CD8-positive, alpha-beta memory T cell (primary cell): Measurements from ENCODE around the gene NTM. TPM values are rescaled to one million over a fixed set of nuclear protein-coding genes. Genes with fewer than 3 reads are reported as not detected.

ENCODE experiments used
- CTCF ChIA-PET: fragments of 350-600 bp; sonication (Branson Sonifier 250); formaldehyde crosslinking; loops from one replicate; lab custom pipeline; 2021; ENCODE audit warnings: antibody characterized with exemption; lab: Charles Lee
- POLR2A ChIA-PET: fragments of 350-600 bp; sonication (Branson Sonifier 250); formaldehyde crosslinking; loops from one replicate; lab custom pipeline; 2021; ENCODE audit warnings: antibody characterized with exemption; lab: Charles Lee
- DNase-seq, 5 donors: peaks; one replicate each; pipeline versions ENCODE4 v3.0.0 to v3.0.0-alpha.2; 2020 to 2022; ENCODE audit warnings: mixed read lengths in 1 of 5
- H3K27ac ChIP-seq: one replicate; pipeline ENCODE4 v1.7.0; 2013; ENCODE audit warnings: low read depth, mild to moderate bottlenecking, low read length, moderate library complexity
- H3K27me3 ChIP-seq: 2 replicates; pipeline ENCODE4 v1.7.0; 2013; ENCODE audit warnings: low read length, mild to moderate bottlenecking; ENCODE audit not compliant: insufficient read depth, poor library complexity, severe bottlenecking
- H3K36me3 ChIP-seq: 2 replicates; pipeline ENCODE4 v1.7.0; 2013; ENCODE audit warnings: mild to moderate bottlenecking, low read length, moderate library complexity; ENCODE audit not compliant: insufficient read depth
- H3K4me1 ChIP-seq: 2 replicates; pipeline ENCODE4 v1.7.0; 2013; ENCODE audit warnings: mild to moderate bottlenecking, low read length, moderate library complexity; ENCODE audit not compliant: insufficient read depth
- H3K4me3 ChIP-seq: 2 replicates; pipeline ENCODE4 v1.7.0; 2013; ENCODE audit warnings: mild to moderate bottlenecking, low read length
- H3K9me3 ChIP-seq: 2 replicates; pipeline ENCODE4 v1.7.0; 2013; ENCODE audit warnings: mild to moderate bottlenecking, low read length
- H3K27ac Mint-ChIP-seq, 8 donors: one replicate each; pipeline ENCODE4 v1.8.0; 2020 to 2021; ENCODE audit warnings: mixed read lengths in 8 of 8, mild to moderate bottlenecking in 6 of 8, inconsistent platforms in 3 of 8, moderate library complexity in 3 of 8
- H3K27me3 Mint-ChIP-seq, 2 donors: one replicate each; pipeline ENCODE4 v1.8.0; 2020 to 2021; ENCODE audit warnings: mixed read lengths in 2 of 2, mild to moderate bottlenecking in 1 of 2, moderate library complexity in 1 of 2
- H3K36me3 Mint-ChIP-seq, 3 donors: one replicate each; pipeline ENCODE4 v1.8.0; 2020 to 2021; ENCODE audit warnings: mixed read lengths in 3 of 3, inconsistent platforms in 1 of 3, mild to moderate bottlenecking in 1 of 3
- H3K4me1 Mint-ChIP-seq, 3 donors: one replicate each; pipeline ENCODE4 v1.8.0; 2020 to 2021; ENCODE audit warnings: mixed read lengths in 3 of 3, inconsistent platforms in 1 of 3, mild to moderate bottlenecking in 1 of 3
- H3K4me3 Mint-ChIP-seq, 7 donors: one replicate each; pipeline ENCODE4 v1.8.0; 2020 to 2021; ENCODE audit warnings: mixed read lengths in 7 of 7, mild to moderate bottlenecking in 6 of 7, moderate library complexity in 4 of 7, inconsistent platforms in 2 of 7
- H3K9me3 Mint-ChIP-seq, 5 donors: one replicate each; pipeline ENCODE4 v1.8.0; 2020 to 2022; ENCODE audit warnings: mixed read lengths in 5 of 5, mild to moderate bottlenecking in 3 of 5, moderate library complexity in 2 of 5, inconsistent platforms in 1 of 5
- polyA plus RNA-seq: library from polyadenylated mRNA; unstranded; fragments of 300-500 nt; fragmentation: Illumina TruSeq; gene quantifications from one replicate; pipeline ENCODE4 v1.2.3, GENCODE V29; 2021
- total RNA-seq, 2 experiments: library from RNA; stranded (reverse); gene quantifications; one replicate each; pipeline ENCODE4 v1.2.3, GENCODE V29; 2021

Gene NTM
- total and polyA plus RNA-seq, 3 experiments from 2014 or later = not detected

GRCh38 chr11:131918663-131919062, 548.2 kb downstream of the NTM start:
- no peaks in the 10 kb centered on the region for H3K36me3 Mint-ChIP-seq
- no peaks in the 10 kb centered on the region for H3K4me1 Mint-ChIP-seq
- CTCF ChIA-PET = no interaction called here

GRCh38 chr11:131922220-131922619, 551.8 kb downstream of the NTM start:
- ChIA-PET POLR2A (no interaction called here), CTCF (no interaction called here)
- Histone ChIP-seq H3K4me3 (no peak overlapping the region), H3K9me3 (no peaks in the 10 kb centered on the region), H3K36me3 (no peaks in the 10 kb centered on the region), H3K27me3 (no peaks in the 10 kb centered on the region), H3K27ac (no peak overlapping the region), H3K4me1 (no peaks in the 10 kb centered on the region)
- peaks cover 0 to 14% (median 1%) of the 10 kb centered on the region in 5 donors for H3K9me3 Mint-ChIP-seq
- DNase-seq = no peak
- no peak overlapping the region for H3K4me3 Mint-ChIP-seq
- no peak overlapping the region for H3K27ac Mint-ChIP-seq
- no peaks in the 10 kb centered on the region for H3K4me1 Mint-ChIP-seq
- no peaks in the 10 kb centered on the region for H3K36me3 Mint-ChIP-seq
- H3K27me3 Mint-ChIP-seq = no peaks in the 10 kb centered on the region

More at GRCh38 chr11:131918663-131919062, 548.2 kb downstream of the NTM start:
- Histone ChIP-seq H3K4me1 (no peaks in the 10 kb centered on the region), H3K4me3 (no peak overlapping the region), H3K9me3 (no peaks in the 10 kb centered on the region), H3K27ac (no peak overlapping the region), H3K27me3 (no peaks in the 10 kb centered on the region), H3K36me3 (no peaks in the 10 kb centered on the region)
- peaks cover 0 to 8% (median 0%) of the 10 kb centered on the region in 5 donors for H3K9me3 Mint-ChIP-seq
- no peak for DNase-seq
- POLR2A ChIA-PET = no interaction called here
- H3K27ac Mint-ChIP-seq = no peak overlapping the region
- H3K4me3 Mint-ChIP-seq = no peak overlapping the region
- no peaks in the 10 kb centered on the region for H3K27me3 Mint-ChIP-seq

DNA sequence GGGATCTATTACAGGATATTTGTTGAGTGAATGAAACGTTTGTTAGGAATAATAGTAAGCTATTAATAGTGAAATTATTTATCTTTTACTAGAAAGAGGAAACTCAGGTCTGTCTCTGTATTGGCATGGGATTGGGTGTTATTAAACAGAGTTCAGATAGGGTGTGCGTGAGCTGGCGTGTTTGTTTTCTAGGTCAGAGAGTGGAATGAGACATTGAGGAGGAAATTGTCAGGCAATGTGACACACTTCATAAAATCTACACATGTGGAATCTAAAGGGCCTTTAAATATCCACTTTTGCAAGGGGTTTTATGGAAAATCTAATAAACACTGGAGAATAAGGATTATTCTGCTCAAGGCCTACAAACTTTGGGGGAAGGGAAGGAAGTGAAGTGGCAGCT, 552.9 kb downstream of the NTM start:
- H3K27me3 ChIP-seq = no peaks in the 10 kb centered on the region
- ChIA-PET CTCF (no interaction called here), POLR2A (no interaction called here)
- no peak overlapping the region for H3K27ac ChIP-seq
- no peak overlapping the region for H3K4me3 ChIP-seq
- Mint-ChIP-seq H3K27ac (no peak overlapping the region), H3K4me1 (no peaks in the 10 kb centered on the region), H3K4me3 (no peak overlapping the region), H3K9me3 (peaks cover 0 to 14% (median 0%) of the 10 kb centered on the region in 5 donors), H3K27me3 (no peaks in the 10 kb centered on the region), H3K36me3 (no peaks in the 10 kb centered on the region)
- no peak for DNase-seq
- no peaks in the 10 kb centered on the region for H3K36me3 ChIP-seq
- no peaks in the 10 kb centered on the region for H3K9me3 ChIP-seq
- H3K4me1 ChIP-seq = no peaks in the 10 kb centered on the region

- H3K9me3 ChIP-seq = no peaks in the 10 kb centered on the region
- H3K9me3 Mint-ChIP-seq = peaks cover 0 to 14% (median 0%) of the 10 kb centered on the region in 5 donors
- ChIA-PET POLR2A (no interaction called here), CTCF (interaction anchor here (1.1 kb wide), 1 partner anchor 14 kb away, joined by 3 read pairs; no protein-coding TSS in a partner anchor)
- H3K36me3 Mint-ChIP-seq = no peaks in the 10 kb centered on the region
- H3K4me3 ChIP-seq = no peak overlapping the region
- H3K27me3 Mint-ChIP-seq = no peaks in the 10 kb centered on the region
- H3K4me1 Mint-ChIP-seq = no peaks in the 10 kb centered on the region
- no peak overlapping the region for H3K4me3 Mint-ChIP-seq
- H3K4me1 ChIP-seq = no peaks in the 10 kb centered on the region
- no peak for DNase-seq
- H3K27ac ChIP-seq = no peak overlapping the region
- H3K27ac Mint-ChIP-seq = no peak overlapping the region
- H3K36me3 ChIP-seq = no peaks in the 10 kb centered on the region
- H3K27me3 ChIP-seq = no peaks in the 10 kb centered on the region
Observed at GRCh38 chr11:131924001-131924400, 553.6 kb downstream of the NTM start.

DNA sequence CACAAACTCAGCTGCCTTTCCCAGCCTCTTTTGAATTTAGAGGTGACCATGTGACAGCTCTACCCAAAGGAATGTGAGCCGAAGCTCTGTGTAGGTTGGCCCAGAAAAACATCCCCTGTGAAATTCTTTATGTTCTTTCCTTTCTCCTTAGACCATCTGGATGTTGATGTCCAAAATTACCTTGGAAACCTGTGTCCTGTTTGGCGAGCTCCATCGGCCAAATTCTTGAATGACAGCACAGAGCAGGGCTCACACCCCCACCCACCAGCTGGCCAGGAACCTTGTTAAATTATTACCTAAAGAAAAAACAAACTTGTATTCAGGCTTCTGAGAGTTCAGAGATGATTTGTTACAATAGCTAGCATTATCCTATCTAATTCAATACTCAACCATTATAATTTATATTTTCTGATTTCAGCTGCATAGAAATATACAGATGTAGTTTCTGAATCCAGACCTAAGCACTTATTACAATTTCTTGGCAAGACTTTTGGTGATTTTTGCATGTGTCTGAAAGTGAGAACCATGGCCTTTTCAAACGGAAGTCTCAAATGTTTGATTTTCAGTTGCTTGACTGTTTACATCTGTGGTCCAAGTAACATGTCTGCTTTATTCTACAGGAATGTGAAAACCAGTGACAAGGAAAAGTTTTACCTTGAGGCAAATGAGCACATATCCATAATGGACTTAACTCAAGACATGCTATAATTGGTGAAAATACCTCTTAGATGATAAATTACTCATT, 554.2 kb downstream of the NTM start:
- Mint-ChIP-seq H3K27me3 (no peaks in the 10 kb centered on the region), H3K27ac (no peak overlapping the region), H3K36me3 (no peaks in the 10 kb centered on the region), H3K9me3 (peaks cover 0 to 14% (median 1%) of the 10 kb centered on the region in 5 donors), H3K4me3 (no peak overlapping the region), H3K4me1 (no peaks in the 10 kb centered on the region)
- Histone ChIP-seq H3K4me1 (no peaks in the 10 kb centered on the region), H3K27me3 (no peaks in the 10 kb centered on the region), H3K27ac (no peak overlapping the region), H3K4me3 (no peak overlapping the region), H3K9me3 (no peaks in the 10 kb centered on the region), H3K36me3 (no peaks in the 10 kb centered on the region)
- CTCF ChIA-PET = interaction anchor here (1.1 kb wide), 1 partner anchor 14 kb away, joined by 3 read pairs; no protein-coding TSS in a partner anchor
- POLR2A ChIA-PET = no interaction called here
- no peak for DNase-seq

GRCh38 chr11:131925829-131926228, 555.4 kb downstream of the NTM start:
- CTCF ChIA-PET = interaction anchor here (0.7 kb wide), 1 partner anchor 269 kb away, joined by 4 read pairs; no protein-coding TSS in a partner anchor

DNA sequence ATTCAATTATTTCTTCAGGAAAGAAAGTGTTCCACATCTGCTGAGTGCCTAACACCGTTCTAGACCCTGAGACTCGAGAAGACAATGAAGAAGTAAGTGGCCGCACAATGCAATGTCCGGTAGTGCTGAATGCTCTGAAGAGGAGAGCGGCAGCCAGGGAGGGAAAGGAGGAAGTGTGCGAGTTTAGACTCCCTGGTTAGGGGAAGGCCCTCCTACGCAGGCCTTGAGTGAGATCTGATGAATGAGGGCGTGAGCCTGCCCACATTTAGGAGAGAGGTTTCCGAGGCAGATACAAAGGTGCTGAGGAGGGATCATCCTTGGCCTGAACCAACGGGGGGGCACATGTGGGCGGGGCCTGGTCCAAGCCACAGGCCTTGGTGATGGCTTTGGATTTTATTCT, 558.6 kb downstream of the NTM start:
- H3K27me3 Mint-ChIP-seq = no peaks in the 10 kb centered on the region
- H3K36me3 ChIP-seq = no peaks in the 10 kb centered on the region
- no peaks in the 10 kb centered on the region for H3K4me1 Mint-ChIP-seq
- no peaks in the 10 kb centered on the region for H3K4me1 ChIP-seq
- H3K4me3 ChIP-seq = no peak overlapping the region
- no peak overlapping the region for H3K27ac ChIP-seq
- H3K9me3 ChIP-seq = no peaks in the 10 kb centered on the region
- POLR2A ChIA-PET = no interaction called here
- no peak for DNase-seq
- H3K36me3 Mint-ChIP-seq = no peaks in the 10 kb centered on the region
- no peak overlapping the region for H3K4me3 Mint-ChIP-seq
- H3K9me3 Mint-ChIP-seq = peaks cover 0 to 6% (median 2%) of the 10 kb centered on the region in 5 donors
- CTCF ChIA-PET = no interaction called here
- no peak overlapping the region for H3K27ac Mint-ChIP-seq
- no peaks in the 10 kb centered on the region for H3K27me3 ChIP-seq

More at GRCh38 chr11:131925829-131926228, 555.4 kb downstream of the NTM start:
- H3K27me3 ChIP-seq = no peaks in the 10 kb centered on the region
- Mint-ChIP-seq H3K27ac (no peak overlapping the region), H3K4me1 (no peaks in the 10 kb centered on the region), H3K4me3 (no peak overlapping the region), H3K9me3 (peaks cover 0 to 14% (median 2%) of the 10 kb centered on the region in 5 donors), H3K27me3 (no peaks in the 10 kb centered on the region), H3K36me3 (no peaks in the 10 kb centered on the region)
- no peaks in the 10 kb centered on the region for H3K4me1 ChIP-seq
- POLR2A ChIA-PET = no interaction called here
- H3K27ac ChIP-seq = no peak overlapping the region
- no peaks in the 10 kb centered on the region for H3K36me3 ChIP-seq
- DNase-seq = no peak
- no peak overlapping the region for H3K4me3 ChIP-seq
- H3K9me3 ChIP-seq = no peaks in the 10 kb centered on the region

DNA sequence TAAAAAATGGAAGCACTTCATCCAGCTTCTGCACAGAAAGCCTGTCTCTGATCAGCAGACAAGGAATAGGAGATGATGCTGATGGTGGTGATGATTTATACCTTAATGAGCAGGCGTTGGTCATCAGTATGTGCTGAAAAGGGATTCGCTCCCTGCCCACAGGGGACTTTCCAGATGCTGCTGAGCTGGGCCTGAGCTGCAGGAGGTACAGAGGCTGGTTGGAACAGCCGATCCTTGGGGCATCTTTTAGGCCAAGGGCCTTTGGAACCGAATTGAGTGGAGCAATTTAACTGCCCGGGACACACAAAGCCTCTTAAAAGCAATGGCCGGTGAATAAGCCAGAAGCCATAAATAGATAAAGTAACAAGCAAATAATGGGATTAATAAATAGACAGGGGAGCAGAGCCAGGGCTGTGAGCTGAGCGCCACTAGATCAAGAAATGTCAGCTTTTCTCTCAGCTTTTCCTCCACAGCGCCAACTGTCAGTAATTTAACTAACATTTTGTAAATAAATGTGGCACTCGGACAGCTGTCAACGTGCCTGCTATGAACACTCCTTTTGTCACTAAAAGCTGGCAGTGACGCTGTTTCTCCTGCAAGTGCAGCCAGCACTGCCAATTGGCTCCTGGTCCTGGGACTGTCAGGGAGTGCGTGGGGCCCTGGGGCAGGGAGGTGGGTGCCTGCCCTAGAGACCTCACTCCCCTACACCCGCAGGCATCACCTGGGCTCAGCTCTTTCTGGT, 562.3 kb downstream of the NTM start:
- Mint-ChIP-seq H3K9me3 (peaks cover 0 to 2% (median 0%) of the 10 kb centered on the region in 5 donors), H3K27ac (no peak overlapping the region), H3K4me3 (no peak overlapping the region), H3K36me3 (no peaks in the 10 kb centered on the region), H3K27me3 (no peaks in the 10 kb centered on the region), H3K4me1 (no peaks in the 10 kb centered on the region)
- Histone ChIP-seq H3K4me1 (no peaks in the 10 kb centered on the region), H3K27ac (no peak overlapping the region), H3K4me3 (no peak overlapping the region), H3K36me3 (no peaks in the 10 kb centered on the region), H3K27me3 (no peaks in the 10 kb centered on the region), H3K9me3 (no peaks in the 10 kb centered on the region)
- POLR2A ChIA-PET = no interaction called here
- no peak for DNase-seq
- CTCF ChIA-PET = no interaction called here
